Stomach (tissue), 9 donors: Measurements from ENCODE around the gene NEBL. TPM values are rescaled to one million over a fixed set of nuclear protein-coding genes. Genes with fewer than 3 reads are reported as not detected.

ENCODE experiments used
- DNase-seq, 2 donors: peaks; one replicate each; pipeline versions ENCODE4 v3.0.0 to v3.0.0-alpha.2; 2013 to 2019
- H3K27ac ChIP-seq, 5 donors: fragments of 200-600 bp in 4 of 5; sonication (generic) in 4 of 5; one replicate each; pipeline ENCODE4 v1.5.1; 2013 to 2019; ENCODE audit warnings: mild to moderate bottlenecking in 1 of 5, moderate library complexity in 1 of 5
- H3K27me3 ChIP-seq, 3 donors: fragments of 200-600 bp; sonication (generic); one replicate each; pipeline ENCODE4 v1.5.1; 2017 to 2019; ENCODE audit warnings: mixed run types in 1 of 3
- H3K36me3 ChIP-seq, 4 donors: fragments of 200-600 bp; sonication (generic); 1 replicate in 3 of 4; 2 replicates in 1 of 4; pipeline ENCODE4 v1.5.1; 2016 to 2019
- H3K4me1 ChIP-seq, 4 donors: fragments of 200-600 bp; sonication (generic); one replicate each; pipeline ENCODE4 v1.5.1; 2016 to 2019
- H3K4me3 ChIP-seq, 4 donors: fragments of 200-600 bp; sonication (generic) in 3 of 4; one replicate each; pipeline ENCODE4 v1.5.1; 2016 to 2019; ENCODE audit warnings: mild to moderate bottlenecking in 1 of 4
- H3K9me3 ChIP-seq, 4 donors: fragments of 200-600 bp; sonication (generic); one replicate each; pipeline ENCODE4 v1.5.1; 2016 to 2019
- CTCF ChIP-seq, 7 experiments: fragments of 450-650 bp in 4 of 7; fragments of 200-600 bp in 3 of 7; sonication (generic) in 3 of 7; IDR thresholded peaks; one replicate each; pipeline ENCODE4 v1.5.1; 2016 to 2019; ENCODE audit warnings: antibody characterized with exemption in 7 of 7, control low read depth in 2 of 7, mild to moderate bottlenecking in 1 of 7
- EP300 ChIP-seq: sonication (generic); formaldehyde crosslinking; IDR thresholded peaks from one replicate; pipeline ENCODE4 v1.6.1; 2017; ENCODE audit warnings: antibody characterized with exemption
- POLR2A ChIP-seq, 4 donors: fragments of 450-650 bp; IDR thresholded peaks; one replicate each; pipeline ENCODE4 v1.6.1; 2016; ENCODE audit warnings: antibody characterized with exemption in 4 of 4, control low read depth in 2 of 4, mild to moderate bottlenecking in 1 of 4, moderate library complexity in 1 of 4
- POLR2AphosphoS5 ChIP-seq, 3 donors: sonication (generic); formaldehyde crosslinking; IDR thresholded peaks; one replicate each; pipeline ENCODE4 v1.6.1; 2016; ENCODE audit warnings: antibody characterized with exemption in 3 of 3
- WGBS, 5 donors: extraction: QIAGEN DNeasy Blood & Tissue Kit in 3 of 5; methylation state at CpG; one replicate each; pipeline versions ENCODE4 v1.1.5 to v1.1.7; 2013 to 2018; 5-methylcytosine and 5-hydroxymethylcytosine counted together
- intact Hi-C: fragments of 100-400 bp; cut with DNase I; formaldehyde crosslinking; loops from one replicate; pipeline ENCODE4 v1.15.1; 2023; ENCODE audit warnings: low total_unique reads
- polyA plus RNA-seq, 3 donors: library from polyadenylated mRNA; stranded (reverse); fragments of 200-250 nt; gene quantifications; one replicate each; pipeline ENCODE4 v1.2.3, GENCODE V29; 2013
- total RNA-seq, 5 donors: library from RNA; depleted of rRNA; stranded (reverse); fragments of >200 nt; gene quantifications; one replicate each; pipeline versions ENCODE4 v1.1.0 to v1.2.3, GENCODE V29; 2014 to 2016
- donor health status: healthy with polysubstance abuse.
- donor health status: Bipolar disorder and iron deficiency.
- donor health status: healthy.

Gene NEBL
- total and polyA plus RNA-seq, 8 donors: 1.2 to 21.8 (median 5.9) TPM

GRCh38 chr10:20778008-20778757, 118.9 kb downstream of the NEBL start:
- no peaks in the 10 kb centered on the region for H3K36me3 ChIP-seq
- H3K9me3 ChIP-seq: no peaks in the 10 kb centered on the region
- no peak overlapping the region for H3K4me3 ChIP-seq
- H3K27me3 ChIP-seq: no peaks in the 10 kb centered on the region
- no peak for DNase-seq
- 82 to 87% (median 82%) methylated on average over 7 of the region's 7 CpGs for WGBS, 5 donors
- no peak overlapping the region for H3K27ac ChIP-seq
- H3K4me1 ChIP-seq: no peaks in the 10 kb centered on the region
- TF ChIP-seq POLR2A (IDR thresholded peaks at IDR 0.05) (no peak), CTCF (IDR thresholded peaks at IDR 0.05) (no peak), POLR2AphosphoS5 (IDR thresholded peaks at IDR 0.05) (no peak), EP300 (no peak)
- intact Hi-C loops: no loop called here

GRCh38 chr10:20776384-20777118, 120.6 kb downstream of the NEBL start:
- H3K9me3 ChIP-seq: no peaks in the 10 kb centered on the region
- H3K27ac ChIP-seq: no peak overlapping the region
- WGBS, 5 donors: 60 to 67% (median 66%) methylated on average over 5 of the region's 5 CpGs
- H3K36me3 ChIP-seq: no peaks in the 10 kb centered on the region
- H3K4me1 ChIP-seq: no peaks in the 10 kb centered on the region
- intact Hi-C loops: no loop called here
- H3K4me3 ChIP-seq: no peak overlapping the region
- no peak for DNase-seq
- H3K27me3 ChIP-seq: no peaks in the 10 kb centered on the region
- TF ChIP-seq EP300 (no peak), POLR2A (IDR thresholded peaks at IDR 0.05) (no peak), CTCF (IDR thresholded peaks at IDR 0.05) (no peak), POLR2AphosphoS5 (IDR thresholded peaks at IDR 0.05) (no peak)

- H3K27me3 ChIP-seq: no peaks in the 10 kb centered on the region
- H3K9me3 ChIP-seq: no peaks in the 10 kb centered on the region
- H3K4me3 ChIP-seq: no peak overlapping the region
- 64 to 84% (median 73%) methylated on average over 2 of the region's 2 CpGs for WGBS, 5 donors
- DNase-seq: no peak
- no peak for TF ChIP-seq CTCF (IDR thresholded peaks at IDR 0.05)
- no peak for TF ChIP-seq POLR2A (IDR thresholded peaks at IDR 0.05)
- TF ChIP-seq EP300: no peak
- TF ChIP-seq POLR2AphosphoS5 (IDR thresholded peaks at IDR 0.05): no peak
- no peaks in the 10 kb centered on the region for H3K36me3 ChIP-seq
- H3K4me1 ChIP-seq: peaks cover 0 to 6% (median 0%) of the 10 kb centered on the region in 4 donors
- intact Hi-C loops: no loop called here
- no peak overlapping the region for H3K27ac ChIP-seq
These were observed 126.1 kb downstream of the NEBL start for GRCh38 chr10:20771051-20771450.

GRCh38 chr10:20769481-20769880, 127.6 kb downstream of the NEBL start:
- intact Hi-C loops: no loop called here
- TF ChIP-seq CTCF (IDR thresholded peaks at IDR 0.05) (no peak), POLR2A (IDR thresholded peaks at IDR 0.05) (no peak), EP300 (no peak), POLR2AphosphoS5 (IDR thresholded peaks at IDR 0.05) (no peak)

More at GRCh38 chr10:20769481-20769880, 127.6 kb downstream of the NEBL start:
- Histone ChIP-seq H3K9me3 (no peaks in the 10 kb centered on the region), H3K36me3 (no peaks in the 10 kb centered on the region), H3K4me3 (no peak overlapping the region), H3K4me1 (peaks cover 0 to 6% (median 0%) of the 10 kb centered on the region in 4 donors), H3K27me3 (no peaks in the 10 kb centered on the region), H3K27ac (no peak overlapping the region)
- DNase-seq: peak in 1 of 2 donors; percentile 29
- WGBS, 5 donors: 6 to 21% (median 13%) methylated on average over 3 of the region's 3 CpGs
